Left forelimb (tissue), 1 donor: ENCODE results near the gene ALKBH7.
"Not testable (repeated sequence)": the region's sequence is repeated elsewhere in the genome, so short reads cannot be mapped to it uniquely, and the experiment has no call there.

Experiments used
- DNase-seq: peaks from one replicate; pipeline ENCODE4 v3.0.0-alpha.2; 2018; ENCODE audit warnings: low spot score

Gene ALKBH7

GRCh38 chr19:6372594-6373095, at the start of gene ALKBH7:
Gene ALKBH7 (plus strand): TSS chr19:6372794. CDS start chr19:6372821, 27 bp downstream.
- peak; percentile 96 for DNase-seq

GRCh38 chr19:6324757-6325156, 47.8 kb upstream of the ALKBH7 start:
- no peak for DNase-seq

- DNase-seq = no peak
Measured at GRCh38 chr19:6325614-6326013, 47.0 kb upstream of the ALKBH7 start.

GRCh38 chr19:6326815-6327214, 45.8 kb upstream of the ALKBH7 start:
- no peak for DNase-seq

- DNase-seq = no peak
Measured at GRCh38 chr19:6333439-6333838, 39.2 kb upstream of the ALKBH7 start, which contains the start of gene ACER1. Gene ACER1 (minus strand): TSS chr19:6333612. CDS start chr19:6333551, 61 bp downstream.

- no peak for DNase-seq
Measured at GRCh38 chr19:6334490-6335285, 37.9 kb upstream of the ALKBH7 start.

GRCh38 chr19:6340493-6341201, 31.9 kb upstream of the ALKBH7 start:
- no peak for DNase-seq

GRCh38 chr19:6343462-6343861, 29.1 kb upstream of the ALKBH7 start:
- DNase-seq = no peak

GRCh38 chr19:6349271-6349670, 23.3 kb upstream of the ALKBH7 start:
- not testable (repeated sequence) for DNase-seq

GRCh38 chr19:6350688-6351087, 21.9 kb upstream of the ALKBH7 start:
- DNase-seq = no peak

GRCh38 chr19:6352381-6353165, 20.0 kb upstream of the ALKBH7 start:
- DNase-seq = no peak

- DNase-seq = no peak
Measured at GRCh38 chr19:6354098-6354674, 18.4 kb upstream of the ALKBH7 start.

GRCh38 chr19:6355321-6356040, 17.1 kb upstream of the ALKBH7 start:
- DNase-seq = not testable (repeated sequence)

- no peak for DNase-seq
Measured at GRCh38 chr19:6357174-6357573, 15.4 kb upstream of the ALKBH7 start.

- no peak for DNase-seq
Measured at GRCh38 chr19:6358003-6358402, 14.6 kb upstream of the ALKBH7 start.

- DNase-seq = no peak
Measured at GRCh38 chr19:6359568-6360341, 12.8 kb upstream of the ALKBH7 start.

GRCh38 chr19:6360445-6360844, 12.1 kb upstream of the ALKBH7 start:
- DNase-seq = not testable (repeated sequence)

- not testable (repeated sequence) for DNase-seq
Measured at GRCh38 chr19:6360857-6361216, 11.8 kb upstream of the ALKBH7 start.

GRCh38 chr19:6362027-6362350, 10.6 kb upstream of the ALKBH7 start:
- no peak for DNase-seq

- no peak for DNase-seq
Measured at GRCh38 chr19:6362351-6362801, 10.2 kb upstream of the ALKBH7 start.

- no peak for DNase-seq
Measured at GRCh38 chr19:6364353-6364752, 8.2 kb upstream of the ALKBH7 start.
